H9 (cell line): ENCODE results near the gene NBEAL2. TPM values are rescaled to one million over a fixed set of nuclear protein-coding genes. Genes with fewer than 3 reads are reported as not detected.

Source experiments
- DNase-seq: peaks from one replicate; pipeline ENCODE4 v3.0.0-alpha.2; 2017
- H2AFZ ChIP-seq: one replicate; pipeline ENCODE4 v1.6.1; 2013; ENCODE audit warnings: mild to moderate bottlenecking, low read length, control low read depth, moderate library complexity
- H2AK5ac ChIP-seq: 2 replicates; pipeline ENCODE4 v1.6.1; 2013; ENCODE audit warnings: low read length, control low read depth, mixed read lengths; ENCODE audit not compliant: insufficient read length
- H2BK120ac ChIP-seq: one replicate; pipeline ENCODE4 v1.6.1; 2013; ENCODE audit warnings: low read depth, mild to moderate bottlenecking, low read length, control low read depth, inconsistent platforms; ENCODE audit not compliant: poor library complexity, severe bottlenecking
- H2BK12ac ChIP-seq: 2 replicates; pipeline ENCODE4 v1.6.1; 2013; ENCODE audit warnings: low read length, control low read depth, mixed read lengths, low read depth; ENCODE audit not compliant: insufficient read length
- H2BK15ac ChIP-seq: 2 replicates; pipeline ENCODE4 v1.6.1; 2013; ENCODE audit warnings: low read depth, low read length, control low read depth
- H2BK20ac ChIP-seq: one replicate; pipeline ENCODE4 v1.6.1; 2013; ENCODE audit warnings: low read depth, mild to moderate bottlenecking, low read length, control low read depth, inconsistent platforms; ENCODE audit not compliant: poor library complexity, severe bottlenecking
- H2BK5ac ChIP-seq: 2 replicates; pipeline ENCODE4 v1.6.1; 2013; ENCODE audit warnings: low read length, control low read depth, mixed read lengths; ENCODE audit not compliant: insufficient read length
- H3K14ac ChIP-seq: 2 replicates; pipeline ENCODE4 v1.6.1; 2013; ENCODE audit warnings: low read length, control low read depth; ENCODE audit not compliant: insufficient read depth
- H3K18ac ChIP-seq: 2 replicates; pipeline ENCODE4 v1.6.1; 2013; ENCODE audit warnings: low read depth, mild to moderate bottlenecking, mixed read lengths, low read length, control low read depth; ENCODE audit not compliant: insufficient read length
- H3K23ac ChIP-seq: 2 replicates; pipeline ENCODE4 v1.6.1; 2013; ENCODE audit warnings: low read length, control low read depth, mixed read lengths, low read depth; ENCODE audit not compliant: insufficient read length
- H3K23me2 ChIP-seq: 2 replicates; pipeline ENCODE4 v1.6.1; 2013; ENCODE audit warnings: low read depth, mild to moderate bottlenecking, mixed read lengths, low read length, control low read depth; ENCODE audit not compliant: insufficient read length, poor library complexity, severe bottlenecking
- H3K27ac ChIP-seq: 2 replicates; pipeline ENCODE4 v1.5.1; 2013; ENCODE audit warnings: low read length, control low read depth, mixed read lengths, low read depth; ENCODE audit not compliant: insufficient read length
- H3K27me3 ChIP-seq: 2 replicates; pipeline ENCODE4 v1.6.1; 2013; ENCODE audit warnings: low read length, control low read depth, inconsistent platforms; ENCODE audit not compliant: insufficient read depth
- H3K4ac ChIP-seq: 2 replicates; pipeline ENCODE4 v1.6.1; 2013; ENCODE audit warnings: low read depth, mild to moderate bottlenecking, control low read depth, inconsistent platforms, low read length, moderate library complexity
- H3K4me1 ChIP-seq: 2 replicates; pipeline ENCODE4 v1.6.1; 2013; ENCODE audit warnings: low read length, control low read depth, inconsistent platforms; ENCODE audit not compliant: insufficient read depth
- H3K4me2 ChIP-seq: 2 replicates; pipeline ENCODE4 v1.6.1; 2013; ENCODE audit warnings: low read length, control low read depth, mixed read lengths; ENCODE audit not compliant: insufficient read length, insufficient read depth
- H3K56ac ChIP-seq: 2 replicates; pipeline ENCODE4 v1.6.1; 2013; ENCODE audit warnings: low read depth, mild to moderate bottlenecking, mixed read lengths, low read length, control low read depth; ENCODE audit not compliant: insufficient read length
- H3K79me1 ChIP-seq: 2 replicates; pipeline ENCODE4 v1.6.1; 2013; ENCODE audit warnings: low read depth, mild to moderate bottlenecking, moderate library complexity, low read length, control low read depth, inconsistent platforms; ENCODE audit not compliant: insufficient read depth, poor library complexity, severe bottlenecking
- H3K79me2 ChIP-seq: 2 replicates; pipeline ENCODE4 v1.6.1; 2013; ENCODE audit warnings: low read length, control low read depth, inconsistent platforms; ENCODE audit not compliant: insufficient read depth
- H3K9ac ChIP-seq: 2 replicates; pipeline ENCODE4 v1.6.1; 2013; ENCODE audit warnings: low read length, control low read depth, mixed read lengths; ENCODE audit not compliant: insufficient read length; ENCODE audit errors: extremely low read depth
- H3K9me3 ChIP-seq: one replicate; pipeline ENCODE4 v1.6.1; 2013; ENCODE audit warnings: low read depth, low read length, inconsistent platforms; ENCODE audit not compliant: control insufficient read depth
- H3T11ph ChIP-seq: one replicate; pipeline ENCODE4 v1.6.1; 2013; ENCODE audit warnings: mild to moderate bottlenecking, low read length, control low read depth, inconsistent platforms
- H4K20me1 ChIP-seq: one replicate; pipeline ENCODE4 v1.6.1; 2013; ENCODE audit not compliant: control insufficient read depth, insufficient read length, insufficient read depth
- H4K5ac ChIP-seq: 2 replicates; pipeline ENCODE4 v1.6.1; 2013; ENCODE audit warnings: low read depth, mild to moderate bottlenecking, mixed read lengths, low read length, control low read depth; ENCODE audit not compliant: insufficient read length
- H4K8ac ChIP-seq: replicated peaks from 2 replicates; pipeline ENCODE4 v1.6.1; 2013; ENCODE audit warnings: low read length, control low read depth, mixed read lengths, low read depth; ENCODE audit not compliant: insufficient read length
- H4K91ac ChIP-seq: 2 replicates; pipeline ENCODE4 v1.6.1; 2013; ENCODE audit warnings: low read depth, mild to moderate bottlenecking, moderate library complexity, mixed read lengths, low read length, control low read depth; ENCODE audit not compliant: insufficient read length
- H3K27ac Mint-ChIP-seq, 3 experiments: 2 replicates in 2 of 3; 3 replicates in 1 of 3; pipeline ENCODE4 v1.8.0; 2020 to 2021; ENCODE audit warnings: mixed read lengths in 3 of 3, mild to moderate bottlenecking in 1 of 3, moderate library complexity in 1 of 3
- H3K27me3 Mint-ChIP-seq: 2 replicates; pipeline ENCODE4 v1.8.0; 2021; ENCODE audit warnings: low read depth, mild to moderate bottlenecking, moderate library complexity, mixed read lengths
- H3K36me3 Mint-ChIP-seq, 3 experiments: 2 replicates in 2 of 3; 3 replicates in 1 of 3; pipeline ENCODE4 v1.8.0; 2020 to 2021; ENCODE audit warnings: low read depth in 3 of 3, mixed read lengths in 3 of 3; ENCODE audit not compliant: insufficient read depth in 1 of 3
- H3K4me1 Mint-ChIP-seq, 2 experiments: 2 replicates each; pipeline ENCODE4 v1.8.0; 2020; ENCODE audit warnings: mixed read lengths in 2 of 2
- H3K4me3 Mint-ChIP-seq, 2 experiments: 2 replicates in 1 of 2; 3 replicates in 1 of 2; pipeline ENCODE4 v1.8.0; 2020 to 2021; ENCODE audit warnings: mild to moderate bottlenecking in 2 of 2, mixed read lengths in 2 of 2, moderate library complexity in 1 of 2
- H3K9me3 Mint-ChIP-seq, 2 experiments: 2 replicates in 1 of 2; 3 replicates in 1 of 2; pipeline ENCODE4 v1.8.0; 2020; ENCODE audit warnings: mild to moderate bottlenecking in 2 of 2, mixed read lengths in 2 of 2, moderate library complexity in 1 of 2
- CTCF ChIP-seq: fragments of 200-600 bp; sonication (generic); conservative IDR thresholded peaks from 3 replicates; pipeline ENCODE4 v1.8.0; 2021; ENCODE audit warnings: antibody characterized with exemption, mild to moderate bottlenecking
- WGBS: extraction: QIAGEN DNeasy Blood & Tissue Kit; methylation state at CpG from one replicate; pipeline ENCODE4 v1.1.7; 2013; ENCODE audit warnings: missing lambda C conversion rate, low lambda C conversion rate, mixed read lengths; ENCODE audit not compliant: insufficient read length; ENCODE audit errors: extremely low coverage; 5-methylcytosine and 5-hydroxymethylcytosine counted together
- total RNA-seq: library from RNA; stranded (reverse); gene quantifications from 2 replicates; pipeline ENCODE4 v1.2.1, GENCODE V29; 2021

Gene NBEAL2
- total RNA-seq, 1 experiment from 2014 or later = 52.1 TPM

GRCh38 chr3:46955157-46955556 is 24.3 kb upstream of the NBEAL2 start:
- Histone ChIP-seq H3K4me2 (no peak overlapping the region), H3K79me2 (peaks cover 42% of the 10 kb centered on the region; the same call in 1 of the 2 replicates)

More at GRCh38 chr3:46955157-46955556, 24.3 kb upstream of the NBEAL2 start:
- Mint-ChIP-seq H3K36me3 (peaks cover 0 to 2% (median 0%) of the 10 kb centered on the region in 3 experiments; a peak in 2 of 7 replicates), H3K9me3 (no peaks in the 10 kb centered on the region; a peak in 1 of 5 replicates), H3K27ac (peak overlapping the region in 1 of 3 experiments; percentile 28; a peak in 1 of 7 replicates), H3K4me1 (peaks cover 39 to 55% of the 10 kb centered on the region in 2 experiments), H3K4me3 (no peak overlapping the region), H3K27me3 (no peaks in the 10 kb centered on the region)
- Histone ChIP-seq H3K4me1 (peaks cover 6% of the 10 kb centered on the region; the same call in 1 of the 2 replicates), H3K27me3 (no peaks in the 10 kb centered on the region), H3T11ph (no peak overlapping the region), H4K5ac (no peak overlapping the region), H4K91ac (no peak overlapping the region), H3K14ac (no peak overlapping the region), H2AFZ (no peak overlapping the region), H2BK12ac (no peak overlapping the region), H2BK15ac (no peak overlapping the region), H3K27ac (no peak overlapping the region), H3K18ac (no peak overlapping the region), H3K4ac (no peak overlapping the region), H2BK20ac (no peak overlapping the region), H3K9ac (no peak overlapping the region), H3K9me3 (no peaks in the 10 kb centered on the region), H3K56ac (no peak overlapping the region), H4K20me1 (no peaks in the 10 kb centered on the region), H2BK120ac (no peak overlapping the region), H4K8ac (no peak overlapping the region), H2BK5ac (no peak overlapping the region), H3K79me1 (peaks cover 17% of the 10 kb centered on the region), H3K23me2 (no peaks in the 10 kb centered on the region), H3K23ac (no peak overlapping the region), H2AK5ac (no peak overlapping the region)
- no peak for DNase-seq
- no peak for TF ChIP-seq CTCF
- WGBS = no CpG with 5 or more reads among the region's 5 CpGs
